GM21786 (cell line): ENCODE data around the gene ATG13.
"Not testable (repeated sequence)": the region's sequence is repeated elsewhere in the genome, so short reads cannot be mapped to it uniquely, and the experiment has no call there.

Experiments used
- ATAC-seq: cut with Tn5 transposase; IDR thresholded peaks from one replicate; pipeline ENCODE4 v1.9.1; 2021; ENCODE audit not compliant: unreplicated experiment

The ATG13 gene

GRCh38 chr11:46617134-46617971 is at the start of gene ATG13, which contains the start of gene HARBI1:
Gene ATG13, plus strand, starts transcription at chr11:46617553. Its CDS starts 26,739 bp downstream, at chr11:46644292.
Gene HARBI1, minus strand, starts transcription at chr11:46617227. Its CDS starts 990 bp downstream, at chr11:46616237.
- ATAC-seq = peak; percentile 91

DNA sequence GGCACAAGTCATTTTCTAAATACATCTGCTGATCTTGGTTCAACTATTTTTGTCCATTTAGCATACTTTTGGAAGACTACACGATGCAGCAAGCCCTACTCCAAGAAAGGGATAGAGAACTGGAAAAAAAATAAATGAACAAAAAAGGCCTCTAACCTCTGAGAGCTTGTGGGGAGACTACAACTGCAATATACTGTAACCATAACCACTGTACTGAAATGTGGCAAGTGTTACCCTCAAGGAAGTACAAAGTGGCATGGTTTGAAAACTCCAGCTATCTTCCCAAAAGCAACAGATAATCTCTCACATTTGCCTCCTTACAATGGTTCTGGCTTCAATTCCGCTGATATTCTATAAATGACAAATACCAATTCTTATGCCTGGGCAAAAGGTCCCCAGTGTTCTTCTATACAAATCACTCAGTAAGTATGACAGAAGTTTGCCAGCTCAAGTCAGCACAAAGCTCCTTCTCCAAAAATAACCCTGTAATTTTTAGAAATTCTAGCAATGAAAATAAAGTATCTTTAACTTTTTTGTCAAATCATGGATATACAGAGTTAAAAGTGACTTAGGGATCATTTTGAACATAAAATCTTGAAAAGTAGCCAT is 46.5 kb upstream of the ATG13 start:
- no peak for ATAC-seq

- ATAC-seq = no peak
Observed at GRCh38 chr11:46574656-46575055, 42.7 kb upstream of the ATG13 start.

DNA sequence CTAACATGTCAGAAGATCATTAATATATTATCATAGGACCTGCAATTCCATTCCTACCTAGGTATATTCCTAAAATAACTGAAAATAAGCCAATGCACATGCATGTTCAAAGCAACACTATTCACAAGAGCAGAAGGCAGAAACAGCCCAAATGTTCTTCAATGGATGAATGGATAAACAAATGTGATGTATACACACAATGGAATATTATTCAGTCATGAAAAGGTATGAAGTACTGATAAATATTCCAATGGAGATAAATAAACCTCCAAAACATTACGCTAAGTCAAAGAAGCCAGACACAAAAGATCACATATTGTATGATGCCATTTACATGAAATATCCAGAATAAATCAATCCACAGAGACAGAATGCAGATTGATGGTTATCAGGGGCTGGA is 40.3 kb upstream of the ATG13 start:
- ATAC-seq = no peak

DNA sequence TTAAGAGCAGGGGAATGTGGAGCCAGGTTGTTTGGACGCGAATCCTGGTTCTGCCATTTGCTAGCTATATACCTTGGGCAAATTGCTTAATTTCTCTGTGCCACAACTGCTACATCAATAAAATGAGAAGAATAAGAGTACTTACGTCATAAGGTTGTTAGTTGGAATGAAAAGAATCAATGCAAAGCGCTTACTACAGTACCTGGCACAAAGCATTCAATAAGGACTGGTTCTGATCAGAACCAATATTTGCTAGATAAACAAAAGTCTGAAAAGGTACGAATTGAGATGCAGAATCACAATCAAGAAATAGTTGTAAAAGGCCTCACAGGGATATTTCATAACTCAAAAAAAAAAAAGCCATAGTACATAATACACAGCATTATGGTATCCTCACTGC is 34.8 kb upstream of the ATG13 start:
- no peak for ATAC-seq

GRCh38 chr11:46583513-46583912 is 33.8 kb upstream of the ATG13 start:
- not testable (repeated sequence) for ATAC-seq

GRCh38 chr11:46588131-46588530 is 29.2 kb upstream of the ATG13 start:
- no peak for ATAC-seq

DNA sequence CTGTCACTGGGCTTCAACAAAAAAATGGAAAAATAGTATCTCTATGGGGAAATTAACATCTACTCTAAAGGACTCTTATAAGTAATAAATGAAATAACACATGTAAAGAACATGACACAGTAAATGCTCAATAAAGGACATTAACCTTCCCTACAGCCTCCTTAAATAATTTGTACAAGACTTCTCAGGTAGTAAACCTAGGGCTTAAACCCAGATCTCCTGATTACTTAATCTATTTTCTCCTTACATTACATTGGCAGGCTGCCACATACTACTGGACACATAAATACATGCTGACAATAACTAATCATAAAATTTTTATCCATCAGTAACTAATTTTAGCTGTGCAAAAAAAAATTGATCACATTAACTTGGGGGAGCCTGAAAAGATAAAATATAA is 28.4 kb upstream of the ATG13 start:
- no peak for ATAC-seq

- ATAC-seq = no peak
Observed at GRCh38 chr11:46590740-46591605, 26.4 kb upstream of the ATG13 start.

- ATAC-seq = peak; percentile 83
Observed at GRCh38 chr11:46593550-46594373, 23.6 kb upstream of the ATG13 start, which contains the start of gene AMBRA1. Gene AMBRA1, minus strand, starts transcription at chr11:46594023. Its CDS starts 45,643 bp downstream, at chr11:46548380.

DNA sequence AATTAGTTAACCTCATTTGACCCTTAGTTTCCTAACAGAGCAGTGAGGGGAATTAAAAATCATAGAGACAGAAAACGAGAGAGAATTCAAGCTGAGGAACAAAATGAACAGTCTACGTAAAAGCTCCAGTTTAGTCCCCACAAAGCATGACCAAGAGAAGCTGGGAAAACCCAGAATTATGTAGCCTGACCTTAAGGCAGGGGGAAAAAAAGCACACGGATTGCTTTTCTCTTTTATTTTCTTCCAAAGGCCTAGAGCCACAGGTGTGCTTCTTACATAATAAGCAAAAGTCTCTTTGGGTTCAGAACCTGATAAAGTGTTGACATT is 23.0 kb upstream of the ATG13 start:
- no peak for ATAC-seq

- ATAC-seq = no peak
Observed at GRCh38 chr11:46594785-46595184, 22.6 kb upstream of the ATG13 start.

DNA sequence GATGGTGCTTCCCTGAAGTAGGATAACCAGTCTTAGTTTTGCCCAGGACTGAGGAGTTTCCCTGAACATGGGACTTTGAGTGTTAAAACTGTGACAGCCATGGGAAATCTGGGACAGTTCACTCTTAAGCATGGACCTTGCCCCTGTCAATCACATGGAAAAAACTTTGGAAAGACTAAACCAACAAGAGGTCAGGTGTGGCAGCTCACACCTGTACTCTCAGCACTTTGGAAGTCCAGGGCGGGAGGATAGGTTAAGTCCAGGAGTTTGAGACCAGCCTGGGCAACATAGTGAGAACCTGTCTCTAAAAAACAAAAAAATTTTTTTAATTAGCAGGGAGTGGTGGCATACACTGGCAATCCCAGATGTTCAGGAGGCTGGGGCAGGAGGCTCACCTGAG is 20.2 kb upstream of the ATG13 start:
- no peak for ATAC-seq

DNA sequence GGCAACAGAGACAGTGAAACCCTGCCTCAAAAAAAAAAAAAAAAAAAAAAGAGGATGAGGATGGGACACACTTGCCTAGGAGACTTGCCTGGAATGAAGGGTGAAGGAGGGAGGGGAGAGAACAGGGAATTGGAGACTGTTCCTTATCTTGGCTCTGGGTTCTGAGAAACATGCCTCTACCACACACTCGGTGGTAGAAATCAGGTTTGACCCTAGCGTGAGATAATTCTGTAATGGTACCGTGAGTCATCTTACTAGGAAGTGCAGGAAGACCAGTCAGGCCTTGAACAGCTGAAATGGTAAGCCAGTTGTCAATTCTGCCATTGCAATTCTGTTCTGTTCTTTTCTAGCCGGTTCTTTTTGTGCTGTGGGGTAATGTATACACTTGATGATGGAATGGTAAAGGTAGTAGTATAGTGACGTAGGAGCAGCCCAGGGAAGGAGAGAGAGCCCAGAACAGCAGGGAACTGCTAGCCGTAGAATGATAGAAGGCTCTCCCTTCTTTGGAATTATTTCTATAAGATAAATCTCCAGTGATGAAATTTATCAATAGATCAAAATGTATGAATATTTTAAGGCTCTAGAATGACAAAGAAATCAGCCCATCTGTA is 19.6 kb upstream of the ATG13 start:
- ATAC-seq = no peak

DNA sequence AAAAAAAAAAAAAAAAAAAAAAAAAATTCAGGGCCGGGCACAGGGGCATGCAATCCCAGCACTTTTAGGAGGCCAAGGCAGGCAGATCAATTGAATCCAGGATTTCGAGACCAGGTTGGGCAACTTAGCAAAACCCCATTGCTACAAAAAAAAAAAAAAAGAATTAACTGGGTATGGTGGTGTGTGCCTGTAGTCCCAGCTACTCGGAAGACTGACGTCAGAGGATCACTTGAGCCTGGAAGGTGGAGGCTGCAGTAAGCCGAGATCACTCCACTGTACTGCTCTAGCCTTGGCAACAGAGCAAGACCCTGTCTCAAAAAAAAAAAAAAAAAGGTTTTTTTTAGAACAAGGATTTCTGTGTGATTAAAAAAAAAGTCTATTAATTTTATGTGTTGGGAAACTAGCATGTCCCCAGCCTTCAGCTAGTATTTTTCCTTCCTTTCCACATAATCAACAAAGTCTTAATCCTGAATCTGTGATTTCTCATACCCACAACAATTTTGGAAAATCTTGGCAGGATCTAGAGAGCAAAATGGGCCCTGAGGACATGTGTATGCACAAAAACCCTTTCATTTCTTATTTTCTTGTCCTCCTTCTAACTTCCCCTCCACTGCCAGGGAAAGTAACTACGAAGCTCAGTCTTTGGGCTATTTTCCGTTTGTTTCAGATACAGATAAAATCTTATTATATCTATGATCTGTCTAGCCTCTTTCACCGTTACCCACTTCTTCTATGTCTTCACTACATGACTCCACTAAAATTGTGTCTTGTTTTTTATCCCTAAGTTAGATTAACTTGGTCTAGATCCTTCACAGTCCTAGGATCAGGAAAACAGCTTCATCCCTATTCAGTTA is 17.8 kb upstream of the ATG13 start:
- ATAC-seq = no peak

- ATAC-seq = no peak
Observed at GRCh38 chr11:46600194-46600960, 17.0 kb upstream of the ATG13 start.

DNA sequence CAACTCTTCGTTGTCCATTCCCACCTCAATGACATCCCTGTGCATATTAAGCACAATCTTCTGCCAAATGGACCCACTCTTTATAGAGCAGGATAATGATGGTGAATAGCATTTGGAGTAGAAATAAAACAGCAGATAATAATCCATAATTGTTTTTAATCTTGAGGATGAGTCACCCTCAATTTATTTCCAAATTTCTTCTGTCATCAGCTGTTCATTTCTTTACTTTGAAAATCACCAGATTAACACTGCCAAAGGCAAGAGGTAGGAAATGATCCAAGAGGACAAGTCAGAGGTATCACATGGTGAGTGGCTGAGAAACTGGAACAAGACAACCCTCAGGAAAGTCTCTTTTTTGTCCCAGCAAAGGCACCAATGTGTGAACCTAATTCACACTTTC is 16.2 kb upstream of the ATG13 start:
- no peak for ATAC-seq

DNA sequence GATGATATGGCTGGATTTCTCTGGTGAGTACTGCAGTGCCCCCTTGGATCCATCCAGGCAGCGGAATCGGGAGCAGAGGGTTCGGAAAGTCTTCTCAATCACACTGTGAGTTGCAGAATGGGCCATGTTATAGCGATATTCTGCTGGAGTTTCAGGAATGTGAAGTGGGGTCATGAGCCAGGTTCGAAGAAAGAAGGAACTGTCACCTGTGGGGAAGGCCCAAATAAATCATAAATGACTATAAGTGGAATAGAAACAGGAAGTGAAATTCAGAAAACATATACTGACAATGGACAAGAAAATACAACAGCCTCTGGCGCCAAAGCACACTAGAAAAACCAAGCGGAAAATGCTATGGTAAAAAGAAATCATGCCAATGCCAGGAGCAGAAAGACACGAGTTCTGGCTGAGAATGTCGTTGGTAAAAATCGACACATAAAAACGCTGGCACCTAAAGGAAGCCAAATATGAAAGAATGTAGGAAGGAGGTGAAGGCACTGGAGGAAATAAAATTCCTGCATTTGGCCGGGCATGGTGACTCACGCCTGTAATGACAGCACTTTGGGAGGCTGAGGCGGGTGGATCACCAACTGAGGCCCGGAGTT is 13.5 kb upstream of the ATG13 start:
- no peak for ATAC-seq
